LNCaP clone FGC (cell line): ENCODE results near the gene MCIDAS.
A peak's percentile ranks its signal among the peaks of the same experiment; 100 is the strongest.

Experiments
- DNase-seq: peaks from one replicate; pipeline ENCODE4 v3.0.0-alpha.2; 2011; ENCODE audit warnings: low read depth
- H3K4me3 ChIP-seq: 2 replicates; pipeline ENCODE4 v1.5.1; 2011; ENCODE audit warnings: mild to moderate bottlenecking, low read depth, low read length, control low read depth
- TF ChIP-seq, protein P1 (sequence below): IDR thresholded peaks from 2 replicates; pipeline ENCODE4 v1.5.1; 2012; ENCODE audit warnings: mild to moderate bottlenecking; ENCODE audit not compliant: control insufficient read depth, insufficient read depth; ENCODE audit errors: extremely low read depth

Gene MCIDAS

DNA sequence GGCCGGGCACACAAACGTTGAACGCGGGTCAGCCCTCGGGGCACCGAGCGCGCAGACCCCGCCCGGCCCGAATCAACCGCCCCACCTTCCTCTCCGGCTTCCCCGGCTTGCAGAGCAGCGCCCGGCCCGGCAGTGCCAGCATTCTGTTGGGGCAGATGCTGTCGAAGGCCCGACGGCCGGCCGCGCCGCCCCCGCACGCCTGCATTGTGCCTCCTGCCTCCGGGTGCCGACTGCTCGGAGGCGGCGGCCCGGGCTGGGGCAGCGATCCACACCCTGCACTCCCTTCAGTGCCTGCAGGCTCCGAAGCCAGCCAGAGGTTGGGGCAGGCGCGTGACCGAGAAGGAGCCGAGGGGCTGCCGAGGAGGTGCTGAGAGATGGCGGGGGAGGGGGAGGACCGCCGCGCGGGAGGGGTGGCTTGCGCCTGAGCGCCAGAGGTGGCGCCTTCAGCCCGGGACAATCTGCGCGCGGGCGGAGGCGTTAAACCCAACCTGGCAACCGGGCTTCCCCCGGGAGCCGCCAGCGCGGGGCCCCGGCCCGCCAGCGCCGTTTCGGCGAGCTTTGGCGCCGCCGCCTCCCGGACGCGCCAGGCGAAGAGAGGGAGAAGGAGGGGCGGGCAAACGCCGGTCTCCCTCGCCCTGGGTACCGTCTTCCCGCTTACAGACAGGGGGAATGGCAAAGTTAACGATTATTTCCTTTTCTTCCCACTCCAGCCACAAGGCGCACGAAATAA is at the start of gene MCIDAS:
TSS of gene MCIDAS (minus strand) at position 382 of the 730 bp plus-strand sequence. CDS start at position 205, 177 bp downstream.
- DNase-seq, result no peak
- TF ChIP-seq, protein P1, sequence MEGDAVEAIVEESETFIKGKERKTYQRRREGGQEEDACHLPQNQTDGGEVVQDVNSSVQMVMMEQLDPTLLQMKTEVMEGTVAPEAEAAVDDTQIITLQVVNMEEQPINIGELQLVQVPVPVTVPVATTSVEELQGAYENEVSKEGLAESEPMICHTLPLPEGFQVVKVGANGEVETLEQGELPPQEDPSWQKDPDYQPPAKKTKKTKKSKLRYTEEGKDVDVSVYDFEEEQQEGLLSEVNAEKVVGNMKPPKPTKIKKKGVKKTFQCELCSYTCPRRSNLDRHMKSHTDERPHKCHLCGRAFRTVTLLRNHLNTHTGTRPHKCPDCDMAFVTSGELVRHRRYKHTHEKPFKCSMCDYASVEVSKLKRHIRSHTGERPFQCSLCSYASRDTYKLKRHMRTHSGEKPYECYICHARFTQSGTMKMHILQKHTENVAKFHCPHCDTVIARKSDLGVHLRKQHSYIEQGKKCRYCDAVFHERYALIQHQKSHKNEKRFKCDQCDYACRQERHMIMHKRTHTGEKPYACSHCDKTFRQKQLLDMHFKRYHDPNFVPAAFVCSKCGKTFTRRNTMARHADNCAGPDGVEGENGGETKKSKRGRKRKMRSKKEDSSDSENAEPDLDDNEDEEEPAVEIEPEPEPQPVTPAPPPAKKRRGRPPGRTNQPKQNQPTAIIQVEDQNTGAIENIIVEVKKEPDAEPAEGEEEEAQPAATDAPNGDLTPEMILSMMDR, result peak; percentile 44

DNA sequence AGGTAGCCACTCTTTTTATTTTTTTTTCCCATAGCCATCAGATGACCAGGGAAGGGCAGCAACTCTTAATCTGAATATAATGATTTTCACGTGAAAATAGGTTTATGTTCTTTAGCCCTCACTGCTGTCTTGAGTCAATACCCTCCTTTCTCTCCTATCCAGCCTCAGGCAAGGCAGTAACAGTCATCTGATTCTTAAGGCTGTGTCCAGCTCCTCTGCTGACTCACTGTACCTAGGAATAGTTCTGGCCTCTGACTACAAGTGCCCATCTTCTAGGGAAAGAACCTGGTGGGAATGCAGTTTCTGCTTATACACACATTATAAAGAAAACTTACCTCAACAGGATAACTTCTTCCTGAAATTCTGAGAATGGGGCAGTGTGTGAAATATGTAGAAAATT is 49.7 kb upstream of the MCIDAS start:
- no peak overlapping the region for H3K4me3 ChIP-seq
- no peak for DNase-seq
- TF ChIP-seq, protein P1, result no peak

More for the DNA sequence above, at the start of gene MCIDAS:
- peak within 1 kb of the TSS; percentile 47 for H3K4me3 ChIP-seq

DNA sequence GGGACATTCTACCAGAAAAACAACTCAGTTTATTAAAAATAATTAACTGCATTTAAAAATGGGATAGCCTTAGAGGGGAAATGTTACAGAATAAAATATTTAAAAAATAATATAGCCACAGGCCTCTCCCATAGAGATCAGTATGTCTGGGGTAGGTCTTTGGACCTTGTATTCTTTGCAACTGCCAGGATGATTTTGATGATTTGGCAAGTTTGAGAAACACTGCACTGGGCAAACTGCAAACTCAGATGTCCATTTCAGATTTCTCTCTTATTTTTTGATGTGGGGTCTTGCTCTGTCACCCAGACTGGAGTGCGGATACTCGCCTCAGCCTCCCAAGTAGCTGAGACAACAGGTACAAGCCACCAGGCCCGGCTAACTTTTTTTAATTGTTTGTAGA is 31.2 kb upstream of the MCIDAS start:
- no peak overlapping the region for H3K4me3 ChIP-seq
- DNase-seq, result no peak
- TF ChIP-seq, protein P1, result no peak

DNA sequence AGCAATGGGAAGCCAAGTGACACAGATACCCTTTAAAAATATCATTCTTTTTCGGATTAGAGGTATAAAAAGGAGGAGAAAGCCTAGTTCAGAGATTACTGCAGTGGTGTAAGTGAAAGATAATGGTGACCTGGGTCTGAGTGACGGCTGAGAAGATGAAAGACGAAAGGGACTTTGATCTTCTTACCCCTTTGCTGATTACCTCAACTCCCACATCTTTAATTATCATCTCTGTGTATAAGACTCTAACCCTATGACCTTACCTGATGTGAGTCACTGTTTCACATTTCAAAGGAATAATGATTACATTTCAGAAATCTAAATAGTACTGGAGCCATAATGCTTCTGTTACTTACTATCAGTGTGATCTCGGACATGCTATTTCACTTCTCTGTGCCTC is 27.7 kb upstream of the MCIDAS start:
- no peak overlapping the region for H3K4me3 ChIP-seq
- TF ChIP-seq, protein P1, result no peak

DNA sequence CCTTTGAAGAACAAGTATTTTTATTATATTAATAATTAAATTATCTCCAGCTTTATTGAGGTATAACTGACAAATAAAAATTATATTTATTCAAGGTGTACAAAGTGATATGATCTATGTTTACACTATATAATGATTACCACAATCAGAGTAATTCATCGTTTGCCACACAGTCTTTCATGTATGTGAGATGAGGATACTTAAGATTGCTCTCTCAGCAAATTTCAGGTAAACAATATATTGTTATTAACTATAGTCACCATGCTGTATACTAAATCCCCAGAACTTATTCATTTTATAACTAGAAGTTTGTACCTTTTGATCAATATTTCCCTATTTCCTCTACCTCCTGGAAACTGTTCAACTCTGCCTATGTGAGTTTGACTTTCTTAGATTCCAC is 22.9 kb upstream of the MCIDAS start:
- TF ChIP-seq, protein P1, result no peak
- DNase-seq, result peak; percentile 61
- H3K4me3 ChIP-seq, result no peak overlapping the region

More for the DNA sequence above, 27.7 kb upstream of the MCIDAS start:
- DNase-seq, result no peak

DNA sequence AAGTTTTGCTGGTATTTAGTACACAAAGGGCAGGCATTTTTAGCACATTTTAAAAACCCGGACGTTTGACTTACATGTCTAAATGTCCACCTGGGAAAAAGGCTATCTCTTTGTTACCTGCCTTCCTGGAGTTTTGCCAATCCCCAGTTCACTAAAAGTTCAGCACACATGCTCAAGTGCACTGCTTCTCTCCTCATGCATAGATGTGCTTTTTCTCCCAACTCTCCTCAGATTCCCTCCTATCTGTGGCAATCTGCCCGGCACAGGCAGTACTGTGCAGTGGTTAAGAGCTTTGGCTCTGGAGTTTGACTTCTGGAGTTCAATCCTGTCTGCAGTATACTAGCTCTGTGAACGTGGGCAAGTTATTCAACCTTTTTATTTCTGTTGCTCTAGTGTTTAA is 14.6 kb upstream of the MCIDAS start:
- TF ChIP-seq, protein P1, result no peak
- peak; percentile 83 for DNase-seq
- H3K4me3 ChIP-seq, result no peak overlapping the region

DNA sequence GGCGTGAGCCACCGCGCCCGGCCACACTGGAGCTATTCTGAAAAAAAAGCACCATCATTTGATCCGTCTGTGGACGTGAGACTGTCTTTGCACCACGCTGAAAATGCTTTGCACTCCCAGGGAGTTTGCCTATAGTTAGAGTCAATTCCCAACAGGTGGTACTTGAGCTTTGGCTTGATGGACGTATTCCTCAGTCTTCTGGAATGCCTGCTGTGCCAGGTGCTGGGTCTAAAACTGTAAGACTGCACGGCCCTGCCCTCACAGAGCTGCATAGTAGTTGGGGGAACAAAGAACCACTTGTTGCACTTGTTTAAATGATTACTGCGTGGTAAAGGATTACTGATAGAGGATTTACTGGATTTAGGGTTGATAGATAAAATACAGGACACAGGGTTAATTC is 9.7 kb upstream of the MCIDAS start:
- DNase-seq, result no peak
- no peak overlapping the region for H3K4me3 ChIP-seq

More for the DNA sequence above, 9.7 kb upstream of the MCIDAS start:
- TF ChIP-seq, protein P1, result no peak
